ENCODE data around the gene FAF2. TPM values are rescaled to one million over a fixed set of nuclear protein-coding genes. Genes with fewer than 3 reads are reported as not detected.

The FAF2 gene
- total RNA-seq, 1 experiment from 2014 or later: 53.2 TPM

- Histone ChIP-seq H3K9me3 (ENCODE audit: low read depth, low read length, poor library complexity, severe bottlenecking) (no peaks in the 10 kb centered on the region), H3K27ac (ENCODE audit: low read depth, low read length, poor library complexity, severe bottlenecking) (no peak overlapping the region), H3K36me3 (ENCODE audit: insufficient read depth, low read length, poor library complexity, severe bottlenecking) (peaks cover 62% of the 10 kb centered on the region), H3K27me3 (replicated peaks; ENCODE audit: insufficient read depth, low read depth, low read length, poor library complexity) (no peaks in the 10 kb centered on the region), H3K4me1 (ENCODE audit: insufficient read depth, low read length, poor library complexity, severe bottlenecking) (no peaks in the 10 kb centered on the region), H3K4me3 (ENCODE audit: low read depth, low read length, poor library complexity, severe bottlenecking) (no peak overlapping the region)
- TF ChIP-seq CTCF (conservative IDR thresholded peaks at IDR 0.05; ENCODE audit: low read depth, low read length): no peak
- TF ChIP-seq EZH2 (IDR thresholded peaks at IDR 0.05; ENCODE audit: borderline replicate concordance, low read depth, low read length, poor library complexity, severe bottlenecking): no peak
- CTCF ChIA-PET: no interaction called here
- BruUV-seq (replicated peaks): no TSS peak
- intact Hi-C loops (cut with micrococcal nuclease; ENCODE audit: unreplicated experiment): no loop called here
- DNase-seq (ENCODE audit: low spot score): no peak
- POLR2A ChIA-PET (ENCODE audit: low non-redundant PET): no interaction called here
These were observed 52.3 kb downstream of the FAF2 start for GRCh38 chr5:176500511-176500910.

- intact Hi-C loops (cut with micrococcal nuclease; ENCODE audit: unreplicated experiment): no loop called here
- CTCF ChIA-PET: interaction anchor here (0.6 kb wide), 1 partner anchor 85 kb away, joined by 5 read pairs; no protein-coding TSS in a partner anchor
- DNase-seq (ENCODE audit: low spot score): no peak
These were observed 53.1 kb downstream of the FAF2 start for GRCh38 chr5:176501333-176501732.

GRCh38 chr5:176503496-176503895 lies 55.3 kb downstream of the FAF2 start:
- Histone ChIP-seq H3K27me3 (replicated peaks; ENCODE audit: insufficient read depth, low read depth, low read length, poor library complexity) (no peaks in the 10 kb centered on the region), H3K9me3 (ENCODE audit: low read depth, low read length, poor library complexity, severe bottlenecking) (no peaks in the 10 kb centered on the region), H3K27ac (ENCODE audit: low read depth, low read length, poor library complexity, severe bottlenecking) (no peak overlapping the region), H3K36me3 (ENCODE audit: insufficient read depth, low read length, poor library complexity, severe bottlenecking) (peaks cover 44% of the 10 kb centered on the region), H3K4me1 (ENCODE audit: insufficient read depth, low read length, poor library complexity, severe bottlenecking) (no peaks in the 10 kb centered on the region), H3K4me3 (ENCODE audit: low read depth, low read length, poor library complexity, severe bottlenecking) (no peak overlapping the region)
- ChIA-PET POLR2A (ENCODE audit: low non-redundant PET) (no interaction called here), CTCF (no interaction called here)
- TF ChIP-seq EZH2 (IDR thresholded peaks at IDR 0.05; ENCODE audit: borderline replicate concordance, low read depth, low read length, poor library complexity, severe bottlenecking): no peak
- TF ChIP-seq CTCF (conservative IDR thresholded peaks at IDR 0.05; ENCODE audit: low read depth, low read length): no peak
- DNase-seq (ENCODE audit: low spot score): no peak
- intact Hi-C loops (cut with micrococcal nuclease; ENCODE audit: unreplicated experiment): no loop called here
- no TSS peak for BruUV-seq (replicated peaks)

More at GRCh38 chr5:176501333-176501732, 53.1 kb downstream of the FAF2 start:
- no TSS peak for BruUV-seq (replicated peaks)
- Histone ChIP-seq H3K36me3 (ENCODE audit: insufficient read depth, low read length, poor library complexity, severe bottlenecking) (peaks cover 54% of the 10 kb centered on the region), H3K27ac (ENCODE audit: low read depth, low read length, poor library complexity, severe bottlenecking) (no peak overlapping the region), H3K27me3 (replicated peaks; ENCODE audit: insufficient read depth, low read depth, low read length, poor library complexity) (no peaks in the 10 kb centered on the region), H3K4me3 (ENCODE audit: low read depth, low read length, poor library complexity, severe bottlenecking) (no peak overlapping the region), H3K4me1 (ENCODE audit: insufficient read depth, low read length, poor library complexity, severe bottlenecking) (no peaks in the 10 kb centered on the region), H3K9me3 (ENCODE audit: low read depth, low read length, poor library complexity, severe bottlenecking) (no peaks in the 10 kb centered on the region)
- POLR2A ChIA-PET (ENCODE audit: low non-redundant PET): no interaction called here
- no peak for TF ChIP-seq CTCF (conservative IDR thresholded peaks at IDR 0.05; ENCODE audit: low read depth, low read length)
- no peak for TF ChIP-seq EZH2 (IDR thresholded peaks at IDR 0.05; ENCODE audit: borderline replicate concordance, low read depth, low read length, poor library complexity, severe bottlenecking)

Data from A673 (cell line).